Fibroblast of the aortic adventitia (primary cell): ENCODE measurements around the gene PPFIA3. TPM values are rescaled to one million over a fixed set of nuclear protein-coding genes. Genes with fewer than 3 reads are reported as not detected.

ENCODE experiments used
- DNase-seq: peaks from one replicate; pipeline ENCODE4 v3.0.0-alpha.2; 2010; ENCODE audit warnings: low read depth
- H3K4me3 ChIP-seq: 2 replicates; pipeline ENCODE4 v1.5.1; 2011; ENCODE audit warnings: low read depth, mild to moderate bottlenecking, control low read depth, low read length, moderate library complexity
- CTCF ChIP-seq: IDR thresholded peaks from 2 replicates; pipeline ENCODE4 v1.5.1; 2011; ENCODE audit warnings: mild to moderate bottlenecking, low read length, control low read depth, inconsistent platforms; ENCODE audit not compliant: insufficient read depth
- total RNA-seq: library from RNA; depleted of rRNA; stranded (reverse); fragments of >200 nt; gene quantifications from 2 replicates; pipeline ENCODE4 v1.2.3, GENCODE V29; 2012; ENCODE audit warnings: low replicate concordance

PPFIA3 gene
- total RNA-seq, 1 donor: 0.99 TPM

GRCh38 chr19:49188626-49189200 lies 69.4 kb downstream of the PPFIA3 start:
- DNase-seq: no peak
- H3K4me3 ChIP-seq: no peak overlapping the region
- TF ChIP-seq CTCF: no peak

- no peak for DNase-seq
- H3K4me3 ChIP-seq: no peak overlapping the region
- no peak for TF ChIP-seq CTCF
Observed at GRCh38 chr19:49189259-49189658, 69.9 kb downstream of the PPFIA3 start.

- H3K4me3 ChIP-seq: no peak overlapping the region
- DNase-seq: no peak
- TF ChIP-seq CTCF: no peak
Observed at GRCh38 chr19:49190781-49191180, 71.4 kb downstream of the PPFIA3 start.

GRCh38 chr19:49193822-49194394 lies 74.6 kb downstream of the PPFIA3 start:
- no peak overlapping the region for H3K4me3 ChIP-seq
- DNase-seq: no peak
- TF ChIP-seq CTCF: no peak

GRCh38 chr19:49194408-49194807 lies 75.1 kb downstream of the PPFIA3 start:
- H3K4me3 ChIP-seq: no peak overlapping the region
- TF ChIP-seq CTCF: no peak
- no peak for DNase-seq

GRCh38 chr19:49196527-49197240 lies 77.3 kb downstream of the PPFIA3 start:
- TF ChIP-seq CTCF: no peak
- no peak overlapping the region for H3K4me3 ChIP-seq
- DNase-seq: no peak
